ENCODE data around the gene GGN. TPM values are rescaled to one million over a fixed set of nuclear protein-coding genes. Genes with fewer than 3 reads are reported as not detected.
"Not testable (repeated sequence)": the region's sequence is repeated elsewhere in the genome, so short reads cannot be mapped to it uniquely, and the experiment has no call there.

Gene GGN
- total and polyA plus RNA-seq, 2 donors, result 0.58 TPM; not detected in 1

DNA sequence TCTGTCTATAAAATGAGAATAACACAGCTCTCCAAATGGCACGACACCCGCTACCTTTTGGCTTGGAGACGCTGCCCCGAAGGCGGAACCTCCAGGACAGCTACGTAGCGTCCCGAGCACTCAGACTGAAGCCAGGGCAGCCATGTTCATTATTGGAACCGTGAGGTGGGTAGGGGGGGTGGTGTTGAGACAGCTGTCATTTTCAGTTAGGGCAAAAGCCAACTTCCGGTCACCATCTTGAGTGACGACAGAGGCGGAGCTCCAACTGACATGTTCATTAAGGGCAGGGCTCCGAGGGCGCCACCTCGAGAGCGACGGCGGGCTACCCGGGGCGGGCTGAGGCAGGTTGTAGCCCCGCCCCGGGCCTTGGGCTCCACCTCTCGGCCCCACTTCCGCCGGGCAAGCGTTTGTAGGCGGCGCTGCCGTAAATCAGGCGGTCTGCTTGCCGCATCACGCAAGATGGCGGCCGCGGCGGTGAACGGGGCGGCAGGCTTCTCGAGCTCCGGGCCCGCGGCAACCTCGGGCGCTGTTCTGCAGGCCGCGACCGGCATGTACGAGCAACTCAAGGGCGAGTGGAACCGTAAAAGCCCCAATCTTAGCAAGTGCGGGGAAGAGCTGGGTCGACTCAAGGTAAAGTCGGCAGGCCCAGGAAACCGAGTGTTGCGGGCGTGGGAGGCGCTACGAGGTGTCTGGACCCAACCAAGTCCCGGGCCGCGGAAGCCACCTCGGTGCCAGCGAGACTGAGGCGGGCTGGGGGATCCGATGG is 13.3 kb downstream of the GGN start, which contains the start of gene PSMD8:
PSMD8 (plus strand) TSS at position 240 of the 766 bp plus-strand sequence; CDS start at position 271, 31 bp downstream.
- H3K36me3 ChIP-seq (ENCODE audit: insufficient read depth), result no peaks in the 10 kb centered on the region
- peak within 1 kb of the TSS; percentile 74 for H3K27ac ChIP-seq (ENCODE audit: low read depth)
- DNase-seq (ENCODE audit: extremely low spot score), result peak; percentile 98
- under 1% methylated on average over 65 of the region's 65 CpGs for WGBS
- H3K4me3 ChIP-seq (ENCODE audit: low read depth, low read length), result peak within 1 kb of the TSS; percentile 74
- no peaks in the 10 kb centered on the region for H3K4me1 ChIP-seq (ENCODE audit: insufficient read depth)

GRCh38 chr19:38373907-38374331 is 13.9 kb downstream of the GGN start:
- Histone ChIP-seq H3K36me3 (ENCODE audit: insufficient read depth) (no peaks in the 10 kb centered on the region), H3K27ac (ENCODE audit: low read depth) (peak overlapping the region; percentile 33), H3K4me3 (ENCODE audit: low read depth, low read length) (peak overlapping the region; percentile 8), H3K4me1 (ENCODE audit: insufficient read depth) (no peaks in the 10 kb centered on the region)
- WGBS, result 65% methylated on average over 6 of the region's 6 CpGs
- DNase-seq (ENCODE audit: extremely low spot score), result no peak

DNA sequence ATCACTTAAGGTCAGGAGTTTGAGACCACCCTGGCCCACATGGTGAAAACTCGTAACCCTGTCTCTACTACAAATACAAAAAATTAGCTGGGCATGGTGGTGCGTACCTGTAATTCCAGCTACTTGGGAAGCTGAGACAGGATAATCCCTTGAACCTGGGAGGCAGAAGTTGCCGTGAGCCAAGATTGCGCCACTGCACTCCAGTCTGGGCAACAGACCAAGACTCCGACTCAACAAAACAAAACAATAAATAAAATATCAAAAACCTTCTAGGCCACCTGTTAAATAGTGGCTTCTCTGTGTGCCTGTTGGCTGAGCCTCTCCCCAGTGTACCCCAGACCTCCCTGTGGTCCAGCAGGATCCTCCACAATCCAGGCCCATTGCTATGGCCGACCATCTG is 16.8 kb downstream of the GGN start:
- no peak overlapping the region for H3K4me3 ChIP-seq (ENCODE audit: low read depth, low read length)
- no peaks in the 10 kb centered on the region for H3K4me1 ChIP-seq (ENCODE audit: insufficient read depth)
- WGBS, result 69% methylated on average over 6 of the region's 6 CpGs
- no peaks in the 10 kb centered on the region for H3K36me3 ChIP-seq (ENCODE audit: insufficient read depth)
- DNase-seq (ENCODE audit: extremely low spot score), result no peak
- no peak overlapping the region for H3K27ac ChIP-seq (ENCODE audit: low read depth)

DNA sequence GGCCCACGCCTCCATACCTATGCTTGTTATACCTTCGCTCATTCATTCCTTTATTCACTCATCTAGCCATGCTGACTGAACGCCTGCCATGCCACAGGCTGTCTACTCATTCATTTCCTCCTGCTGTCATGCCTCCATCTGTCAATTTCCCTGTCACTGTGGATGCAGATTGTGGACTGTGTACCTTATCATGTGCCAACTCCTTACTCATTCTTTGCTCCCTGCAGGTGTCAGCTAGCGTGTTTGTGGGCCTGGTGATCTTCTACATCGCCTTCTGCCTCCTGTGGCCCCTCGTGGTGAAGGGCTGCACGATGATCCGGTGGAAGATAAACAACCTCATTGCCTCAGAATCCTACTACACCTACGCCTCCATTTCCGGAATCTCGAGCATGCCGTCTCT is 17.5 kb downstream of the GGN start:
- no peaks in the 10 kb centered on the region for H3K36me3 ChIP-seq (ENCODE audit: insufficient read depth)
- no peak for DNase-seq (ENCODE audit: extremely low spot score)
- H3K27ac ChIP-seq (ENCODE audit: low read depth), result no peak overlapping the region
- H3K4me1 ChIP-seq (ENCODE audit: insufficient read depth), result no peaks in the 10 kb centered on the region
- WGBS, result 65% methylated on average over 12 of the region's 12 CpGs
- H3K4me3 ChIP-seq (ENCODE audit: low read depth, low read length), result no peak overlapping the region

GRCh38 chr19:38369584-38369983 is 18.2 kb downstream of the GGN start:
- Histone ChIP-seq H3K36me3 (ENCODE audit: insufficient read depth) (no peaks in the 10 kb centered on the region), H3K4me1 (ENCODE audit: insufficient read depth) (no peaks in the 10 kb centered on the region), H3K27ac (ENCODE audit: low read depth) (no peak overlapping the region), H3K4me3 (ENCODE audit: low read depth, low read length) (no peak overlapping the region)
- DNase-seq (ENCODE audit: extremely low spot score), result no peak
- 84% methylated on average over 2 of the region's 2 CpGs for WGBS

GRCh38 chr19:38367041-38367440 is 20.8 kb downstream of the GGN start:
- Histone ChIP-seq H3K4me3 (ENCODE audit: low read depth, low read length) (no peak overlapping the region), H3K4me1 (ENCODE audit: insufficient read depth) (no peaks in the 10 kb centered on the region), H3K36me3 (ENCODE audit: insufficient read depth) (no peaks in the 10 kb centered on the region), H3K27ac (ENCODE audit: low read depth) (no peak overlapping the region)
- WGBS, result 78% methylated on average over 12 of the region's 12 CpGs
- DNase-seq (ENCODE audit: extremely low spot score), result no peak

GRCh38 chr19:38362946-38363688 is 24.7 kb downstream of the GGN start:
- not testable (repeated sequence) for H3K4me3 ChIP-seq (ENCODE audit: low read depth, low read length); H3K27ac ChIP-seq (ENCODE audit: low read depth); H3K4me1 ChIP-seq (ENCODE audit: insufficient read depth); DNase-seq (ENCODE audit: extremely low spot score); H3K36me3 ChIP-seq (ENCODE audit: insufficient read depth)
- 77% methylated on average over 15 of the region's 16 CpGs for WGBS

- no peak for DNase-seq (ENCODE audit: extremely low spot score)
- WGBS, result 2% methylated on average over 68 of the region's 68 CpGs
Measured at GRCh38 chr19:38362076-38362945, 25.5 kb downstream of the GGN start.

DNA sequence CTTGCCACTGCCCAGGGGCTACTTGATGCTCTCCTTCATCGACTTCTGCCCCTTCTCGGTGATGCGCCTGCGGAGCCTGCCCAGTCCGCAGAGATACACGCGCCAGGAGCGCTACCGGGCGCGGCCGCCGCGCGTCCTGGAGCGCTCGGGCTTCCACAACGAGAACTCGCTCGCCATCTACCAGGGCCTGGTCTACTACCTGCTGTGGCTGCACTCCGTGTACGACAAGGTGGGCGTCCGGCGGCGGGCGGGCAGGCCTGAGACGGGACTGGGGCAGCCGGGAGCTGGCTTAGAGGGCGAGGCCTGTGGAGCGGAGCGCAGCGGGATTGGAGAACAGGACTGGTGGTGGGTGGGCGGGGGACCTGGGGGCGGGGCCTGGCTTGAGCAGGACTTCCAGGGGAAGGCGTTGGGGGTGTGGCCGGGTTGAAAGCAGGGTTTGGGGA is 26.2 kb downstream of the GGN start:
- WGBS, result under 1% methylated on average over 37 of the region's 37 CpGs
- Histone ChIP-seq H3K36me3 (ENCODE audit: insufficient read depth) (no peaks in the 10 kb centered on the region), H3K4me1 (ENCODE audit: insufficient read depth) (no peaks in the 10 kb centered on the region), H3K27ac (ENCODE audit: low read depth) (no peak overlapping the region), H3K4me3 (ENCODE audit: low read depth, low read length) (peak overlapping the region; percentile 46)
- DNase-seq (ENCODE audit: extremely low spot score), result peak; percentile 45

More at GRCh38 chr19:38362076-38362945, 25.5 kb downstream of the GGN start:
- H3K36me3 ChIP-seq (ENCODE audit: insufficient read depth), result no peaks in the 10 kb centered on the region
- no peaks in the 10 kb centered on the region for H3K4me1 ChIP-seq (ENCODE audit: insufficient read depth)
- H3K4me3 ChIP-seq (ENCODE audit: low read depth, low read length), result peak overlapping the region; percentile 46
- no peak overlapping the region for H3K27ac ChIP-seq (ENCODE audit: low read depth)

GRCh38 chr19:38360839-38361631 is 26.8 kb downstream of the GGN start:
- peak overlapping the region; percentile 46 for H3K4me3 ChIP-seq (ENCODE audit: low read depth, low read length)
- H3K36me3 ChIP-seq (ENCODE audit: insufficient read depth), result no peaks in the 10 kb centered on the region
- H3K27ac ChIP-seq (ENCODE audit: low read depth), result no peak overlapping the region
- WGBS, result 17% methylated on average over 23 of the region's 23 CpGs
- H3K4me1 ChIP-seq (ENCODE audit: insufficient read depth), result no peaks in the 10 kb centered on the region
- DNase-seq (ENCODE audit: extremely low spot score), result no peak

- no peaks in the 10 kb centered on the region for H3K4me1 ChIP-seq (ENCODE audit: insufficient read depth)
- WGBS, result 89% methylated on average over 9 of the region's 9 CpGs
Measured at GRCh38 chr19:38360351-38360750, 27.5 kb downstream of the GGN start.

DNA sequence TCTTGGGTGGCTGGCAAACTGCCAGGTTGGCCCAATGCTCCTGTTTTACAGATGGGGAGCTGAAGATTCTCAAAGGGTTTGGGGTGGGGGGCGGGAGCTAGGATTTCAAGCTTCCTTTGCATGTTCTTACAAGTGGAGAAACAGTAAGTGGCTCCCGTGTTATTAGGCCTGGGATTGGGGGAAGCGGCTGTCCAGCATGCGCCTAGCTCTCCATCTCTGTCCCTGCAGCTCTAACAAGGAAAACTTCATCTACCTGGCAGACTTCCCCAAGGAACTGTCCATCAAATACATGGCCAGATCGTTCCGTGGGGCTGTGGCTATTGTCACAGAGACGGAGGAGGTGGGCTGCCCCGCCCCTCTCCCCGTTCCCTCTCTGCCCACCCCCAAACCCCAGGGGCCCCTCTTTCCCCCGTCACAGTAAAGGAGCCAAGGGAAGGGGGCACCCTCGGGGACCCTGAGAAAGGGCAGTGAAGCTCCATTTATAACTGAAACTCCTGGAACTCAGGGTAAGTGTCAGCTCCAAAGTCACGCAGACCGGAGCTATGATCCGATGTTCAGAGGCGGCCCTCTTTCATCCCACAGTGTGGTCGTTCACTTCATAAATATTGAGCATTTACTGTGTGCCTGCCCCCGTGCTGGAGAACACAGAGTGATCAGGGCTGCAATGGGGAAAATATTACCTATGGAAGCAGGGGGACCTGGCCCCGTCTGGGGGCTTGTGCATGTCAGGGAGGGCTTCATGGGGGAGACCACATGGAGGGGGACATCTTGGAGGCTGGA is 28.4 kb downstream of the GGN start:
- Histone ChIP-seq H3K36me3 (ENCODE audit: insufficient read depth) (no peaks in the 10 kb centered on the region), H3K4me3 (ENCODE audit: low read depth, low read length) (no peak overlapping the region), H3K4me1 (ENCODE audit: insufficient read depth) (no peaks in the 10 kb centered on the region), H3K27ac (ENCODE audit: low read depth) (no peak overlapping the region)
- no peak for DNase-seq (ENCODE audit: extremely low spot score)
- 52% methylated on average over 18 of the region's 18 CpGs for WGBS

More at GRCh38 chr19:38360351-38360750, 27.5 kb downstream of the GGN start:
- Histone ChIP-seq H3K27ac (ENCODE audit: low read depth) (no peak overlapping the region), H3K4me3 (ENCODE audit: low read depth, low read length) (no peak overlapping the region), H3K36me3 (ENCODE audit: insufficient read depth) (no peaks in the 10 kb centered on the region)
- no peak for DNase-seq (ENCODE audit: extremely low spot score)
